SK-N-SH (cell line): Measurements from ENCODE around the gene MTA3. TPM values are rescaled to one million over a fixed set of nuclear protein-coding genes. Genes with fewer than 3 reads are reported as not detected.

Experiments used
- CTCF ChIA-PET: fragments of 300-600, 350-600 bp; formaldehyde crosslinking; extraction: SDS; loops from one replicate; lab custom pipeline; 2021; lab: Yijun Ruan, JAX
- POLR2A ChIA-PET: fragments of 350-600 bp; sonication (Branson Sonifier 250); formaldehyde crosslinking; extraction: SDS; loops from one replicate; lab custom pipeline; 2020; ENCODE audit warnings: antibody characterized with exemption, inconsistent platforms; lab: Yijun Ruan, JAX
- DNase-seq: peaks from one replicate; pipeline ENCODE4 v3.0.0; 2012
- H2AFZ ChIP-seq: fragments of 200-600 bp; sonication (generic); 2 replicates; pipeline ENCODE4 v1.8.1; 2016; ENCODE audit warnings: antibody characterized with exemption, mild to moderate bottlenecking, low read depth
- H3F3A ChIP-seq: fragments of 200-600 bp; sonication (generic); replicated peaks from 2 replicates; pipeline ENCODE3; 2016; ENCODE audit warnings: antibody characterized with exemption, mild to moderate bottlenecking; ENCODE audit not compliant: insufficient read depth
- H3K27ac ChIP-seq, 2 experiments: fragments of 200-500 bp in 1 of 2; fragments of 200-600 bp in 1 of 2; sonication (Bioruptor generic) in 1 of 2; sonication (generic), shearing (Covaris generic) in 1 of 2; 2 replicates each; pipeline versions ENCODE4 v1.5.1 to v1.6.1; 2014 to 2016; ENCODE audit warnings: low read depth in 2 of 2, inconsistent platforms in 1 of 2, low read length in 1 of 2, mild to moderate bottlenecking in 1 of 2, mixed read lengths in 1 of 2
- H3K27me3 ChIP-seq: fragments of 200-600 bp; sonication (generic), shearing (Covaris generic); 2 replicates; pipeline ENCODE4 v1.6.1; 2016; ENCODE audit warnings: mixed run types; ENCODE audit not compliant: insufficient read depth
- H3K36me3 ChIP-seq, 2 experiments: fragments of 200-500 bp in 1 of 2; fragments of 200-600 bp in 1 of 2; sonication (Bioruptor generic) in 1 of 2; sonication (generic) in 1 of 2; replicated peaks in 1 of 2; 2 replicates each; pipeline versions ENCODE3 to v1.5.1; 2014 to 2016; ENCODE audit warnings: low read length in 1 of 2, mild to moderate bottlenecking in 1 of 2; ENCODE audit not compliant: insufficient read depth in 2 of 2, control insufficient read depth in 1 of 2
- H3K4me1 ChIP-seq, 2 experiments: fragments of 200-500 bp in 1 of 2; fragments of 200-600 bp in 1 of 2; sonication (Bioruptor generic) in 1 of 2; sonication (generic), shearing (Covaris generic) in 1 of 2; 2 replicates each; pipeline versions ENCODE4 v1.5.1 to v1.6.1; 2014 to 2016; ENCODE audit warnings: low read depth in 1 of 2, low read length in 1 of 2, mixed run types in 1 of 2; ENCODE audit not compliant: insufficient read depth in 2 of 2, control insufficient read depth in 1 of 2
- H3K4me2 ChIP-seq: fragments of 200-600 bp; sonication (generic), shearing (Covaris generic); 2 replicates; pipeline ENCODE4 v1.6.1; 2017; ENCODE audit warnings: mixed run types
- H3K4me3 ChIP-seq, 2 experiments: fragments of 200-500 bp in 1 of 2; fragments of 200-600 bp in 1 of 2; sonication (Bioruptor generic) in 1 of 2; sonication (generic), shearing (Covaris generic) in 1 of 2; 2 replicates each; pipeline versions ENCODE4 v1.5.1 to v1.8.1; 2014 to 2016; ENCODE audit warnings: low read depth in 2 of 2, inconsistent platforms in 1 of 2, low read length in 1 of 2, mild to moderate bottlenecking in 1 of 2, mixed read lengths in 1 of 2, moderate library complexity in 1 of 2
- H3K79me2 ChIP-seq: fragments of 200-600 bp; sonication (generic); 2 replicates; pipeline ENCODE4 v1.8.1; 2017; ENCODE audit warnings: mild to moderate bottlenecking; ENCODE audit not compliant: insufficient read depth
- H3K9ac ChIP-seq: fragments of 200-600 bp; sonication (generic); 2 replicates; pipeline ENCODE4 v1.6.1; 2017; ENCODE audit warnings: mixed run types
- H3K9me2 ChIP-seq: fragments of 200-600 bp; sonication (generic); 2 replicates; pipeline ENCODE4 v1.6.1; 2017; ENCODE audit warnings: mixed run types
- H3K9me3 ChIP-seq: fragments of 200-600 bp; sonication (generic); 2 replicates; pipeline ENCODE4 v1.6.1; 2017; ENCODE audit warnings: mixed run types, mild to moderate bottlenecking, moderate library complexity
- H4K20me1 ChIP-seq: fragments of 200-600 bp; sonication (generic); 2 replicates; pipeline ENCODE4 v1.6.1; 2017; ENCODE audit warnings: mild to moderate bottlenecking, mixed run types; ENCODE audit not compliant: insufficient read depth
- CHD2 ChIP-seq: fragments of 150-350 bp; IDR thresholded peaks from 2 replicates; pipeline ENCODE4 v1.6.1; 2018; ENCODE audit warnings: low read length; ENCODE audit not compliant: partially characterized antibody
- ELF1 ChIP-seq: IDR thresholded peaks from 2 replicates; pipeline ENCODE4 v1.4.0; 2012
- FOSL2 ChIP-seq: IDR thresholded peaks from 2 replicates; pipeline ENCODE4 v1.4.0; 2012; ENCODE audit warnings: low read depth, mild to moderate bottlenecking, moderate library complexity, borderline replicate concordance
- FOXJ3 ChIP-seq: sonication (generic); formaldehyde crosslinking; IDR thresholded peaks from 2 replicates; pipeline ENCODE4 v1.5.1; 2020; ENCODE audit warnings: mild to moderate bottlenecking, missing genetic modification reagents
- FOXM1 ChIP-seq: IDR thresholded peaks from 2 replicates; pipeline ENCODE4 v1.4.0; 2012; ENCODE audit warnings: low read depth, mild to moderate bottlenecking
- GABPA ChIP-seq: IDR thresholded peaks from 2 replicates; pipeline ENCODE4 v1.4.0; 2012; ENCODE audit warnings: low read depth, mild to moderate bottlenecking
- JUND ChIP-seq: IDR thresholded peaks from 2 replicates; pipeline ENCODE4 v1.4.0; 2012
- MEF2A ChIP-seq: IDR thresholded peaks from 2 replicates; pipeline ENCODE4 v1.4.0; 2012; ENCODE audit warnings: low read depth, borderline replicate concordance
- NFIC ChIP-seq: IDR thresholded peaks from 2 replicates; pipeline ENCODE4 v1.4.0; 2012; ENCODE audit warnings: borderline replicate concordance
- NRF1 ChIP-seq: IDR thresholded peaks from 2 replicates; pipeline ENCODE4 v1.6.1; 2012; ENCODE audit warnings: low read depth, mild to moderate bottlenecking, low read length
- RAD21 ChIP-seq: IDR thresholded peaks from 2 replicates; pipeline ENCODE4 v1.6.1; 2012; ENCODE audit warnings: mild to moderate bottlenecking, low read length
- RCOR1 ChIP-seq: fragments of 150-350 bp; IDR thresholded peaks from 2 replicates; pipeline ENCODE4 v1.6.1; 2017; ENCODE audit warnings: antibody characterized with exemption, low read length
- RXRA ChIP-seq: IDR thresholded peaks from 2 replicates; pipeline ENCODE4 v1.4.0; 2012; ENCODE audit warnings: low read depth, mild to moderate bottlenecking, borderline replicate concordance
- SMC3 ChIP-seq: IDR thresholded peaks from 2 replicates; pipeline ENCODE4 v1.6.1; 2012; ENCODE audit warnings: low read depth, low read length, improper control_type of control experiment
- TAF1 ChIP-seq: IDR thresholded peaks from 2 replicates; pipeline ENCODE4 v1.6.1; 2012; ENCODE audit warnings: low read depth, mild to moderate bottlenecking, low read length, moderate library complexity, borderline replicate concordance
- TCF12 ChIP-seq: IDR thresholded peaks from 2 replicates; pipeline ENCODE4 v1.4.0; 2012
- TEAD4 ChIP-seq: IDR thresholded peaks from 2 replicates; pipeline ENCODE4 v1.4.0; 2012; ENCODE audit warnings: mild to moderate bottlenecking, borderline replicate concordance; ENCODE audit not compliant: insufficient read depth
- YY1 ChIP-seq: IDR thresholded peaks from 2 replicates; pipeline ENCODE4 v1.4.0; 2012; ENCODE audit warnings: low read depth, mild to moderate bottlenecking
- WGBS: methylation state at CpG from one replicate; pipeline ENCODE4 v1.1.6; 2017; ENCODE audit warnings: low lambda C conversion rate; 5-methylcytosine and 5-hydroxymethylcytosine counted together
- polyA plus RNA-seq, 3 experiments: library from polyadenylated mRNA; depleted of rRNA; stranded (reverse); fragments of >200 nt; gene quantifications; 2 replicates each; pipeline ENCODE4 v1.2.3, GENCODE V29; 2012
- TF ChIP-seq, protein P1 (sequence below): fragments of 150-350 bp; IDR thresholded peaks from 2 replicates; pipeline ENCODE4 v1.6.1; 2017; ENCODE audit warnings: antibody characterized with exemption, low read length, low read depth, borderline replicate concordance
- TF ChIP-seq, protein P2 (sequence below): IDR thresholded peaks from 2 replicates; pipeline ENCODE4 v1.4.0; 2012; ENCODE audit warnings: low read depth
- TF ChIP-seq, protein P3 (sequence below): IDR thresholded peaks from 2 replicates; pipeline ENCODE4 v1.4.0; 2012; ENCODE audit warnings: low read depth, borderline replicate concordance

Gene MTA3
- polyA plus RNA-seq, 1 of the 3 experiments (the other 2 are of a cell fraction), result 30.8 TPM

DNA sequence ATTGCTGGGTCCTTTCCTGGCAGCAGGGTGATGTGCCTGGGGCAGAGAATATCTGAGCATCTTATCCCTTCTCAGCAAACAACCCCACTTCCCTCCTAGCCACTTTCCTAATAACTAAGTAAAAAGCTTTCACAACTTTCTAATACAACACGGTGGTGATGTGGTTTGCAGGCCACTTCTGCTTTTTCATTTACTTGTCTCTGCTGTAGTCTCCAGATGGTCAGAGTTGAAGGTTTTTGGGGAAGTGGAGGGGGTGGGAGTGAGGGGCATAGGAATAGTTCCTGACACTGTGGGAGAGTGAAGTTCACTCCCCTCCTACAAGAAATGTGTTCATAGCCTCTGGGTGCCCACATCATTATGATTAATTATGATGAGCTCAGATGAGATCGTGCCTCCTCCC is 183.9 kb downstream of the MTA3 start:
- TF ChIP-seq RAD21 (no peak), SMC3 (no peak), TCF12 (no peak), CHD2 (no peak), NFIC (no peak), ELF1 (no peak), FOXJ3 (CRISPR knock-in tag) (no peak), FOSL2 (no peak), RCOR1 (no peak), JUND (no peak), GABPA (no peak), MEF2A (no peak)
- TF ChIP-seq, protein P1, sequence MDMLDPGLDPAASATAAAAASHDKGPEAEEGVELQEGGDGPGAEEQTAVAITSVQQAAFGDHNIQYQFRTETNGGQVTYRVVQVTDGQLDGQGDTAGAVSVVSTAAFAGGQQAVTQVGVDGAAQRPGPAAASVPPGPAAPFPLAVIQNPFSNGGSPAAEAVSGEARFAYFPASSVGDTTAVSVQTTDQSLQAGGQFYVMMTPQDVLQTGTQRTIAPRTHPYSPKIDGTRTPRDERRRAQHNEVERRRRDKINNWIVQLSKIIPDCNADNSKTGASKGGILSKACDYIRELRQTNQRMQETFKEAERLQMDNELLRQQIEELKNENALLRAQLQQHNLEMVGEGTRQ, result no peak
- POLR2A ChIA-PET, result interaction anchor here (0.6 kb wide), 1 partner anchor 499 kb away, joined by 3 read pairs; no protein-coding TSS in a partner anchor
- Histone ChIP-seq H4K20me1 (no peaks in the 10 kb centered on the region), H3F3A (no peaks in the 10 kb centered on the region), H3K36me3 (no peaks in the 10 kb centered on the region), H3K9me3 (no peaks in the 10 kb centered on the region), H3K4me2 (no peak overlapping the region), H3K4me1 (peaks cover 0 to 38% of the 10 kb centered on the region in 2 experiments; a peak in 1 of 4 replicates), H3K4me3 (no peak overlapping the region), H3K9ac (no peak overlapping the region), H3K27me3 (no peaks in the 10 kb centered on the region), H2AFZ (no peak overlapping the region), H3K79me2 (no peaks in the 10 kb centered on the region), H3K9me2 (no peaks in the 10 kb centered on the region), H3K27ac (no peak overlapping the region)
- DNase-seq, result no peak
- CTCF ChIA-PET, result interaction anchor here (0.9 to 6.2 kb wide), 4 partner anchors 10 to 89 kb away, joined by 3 to 34 read pairs (median 10); no protein-coding TSS in a partner anchor
- 73% methylated on average over 2 of the region's 2 CpGs for WGBS

DNA sequence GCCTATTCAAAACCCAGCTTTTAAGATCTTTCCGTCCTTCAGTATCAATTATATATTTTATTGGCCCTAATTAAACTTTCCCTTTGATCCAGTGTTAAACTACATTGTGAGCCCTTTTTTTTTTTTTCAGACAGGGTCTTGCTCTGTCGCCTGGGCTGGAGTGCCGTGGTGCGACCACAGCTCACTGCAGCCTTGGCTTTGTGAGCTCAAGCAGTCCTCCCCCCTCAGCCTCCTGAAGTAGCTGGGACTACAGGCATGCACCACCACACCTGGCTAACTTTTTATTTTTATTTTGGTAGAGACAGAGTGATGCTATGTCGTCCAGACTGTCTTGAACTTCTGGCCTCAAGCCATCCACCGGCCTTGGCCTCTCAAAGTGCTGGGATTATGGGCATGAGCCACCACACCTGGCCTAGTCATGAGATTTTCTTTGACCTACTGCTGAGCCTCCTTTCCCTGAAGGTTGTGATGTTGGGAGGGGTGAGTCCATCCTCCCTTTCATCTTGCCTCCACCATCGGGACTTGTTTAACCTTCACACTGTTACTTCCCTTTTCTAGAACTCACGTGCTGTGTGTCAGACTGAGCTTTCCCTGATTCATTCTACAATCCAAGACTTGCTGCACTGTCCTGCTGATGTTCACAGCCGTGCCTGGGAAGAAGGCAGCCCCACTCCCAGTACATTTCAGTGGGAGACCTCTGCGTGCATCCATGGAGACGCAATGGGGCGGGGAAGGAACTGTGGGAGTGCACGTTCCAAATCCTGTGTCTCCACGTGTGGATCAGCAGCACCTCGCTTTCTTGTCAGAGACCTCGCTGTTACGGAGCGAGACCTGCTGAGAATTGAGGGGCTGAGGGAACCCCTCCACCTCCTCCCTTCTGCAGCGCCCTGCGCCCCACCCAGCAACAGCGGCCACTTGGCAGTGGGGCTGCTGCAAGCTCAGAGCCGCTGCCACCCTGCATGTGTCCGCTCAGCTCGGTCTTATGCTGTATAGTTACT is 184.7 kb downstream of the MTA3 start:
- ChIA-PET CTCF (interaction anchor here (0.9 to 6.2 kb wide), 6 partner anchors 11 to 90 kb away, joined by 3 to 34 read pairs (median 3); partner anchors contain the start of gene OXER1), POLR2A (interaction anchor here (2.5 kb wide), 1 partner anchor 57 kb away, joined by 7 read pairs; no protein-coding TSS in a partner anchor)
- Histone ChIP-seq H3K9ac (no peak overlapping the region), H3K27ac (no peak overlapping the region; a peak in 1 of 4 replicates), H4K20me1 (no peaks in the 10 kb centered on the region), H3K4me2 (no peak overlapping the region), H3K36me3 (no peaks in the 10 kb centered on the region), H2AFZ (no peak overlapping the region), H3F3A (no peaks in the 10 kb centered on the region), H3K4me1 (peaks cover 0 to 38% of the 10 kb centered on the region in 2 experiments; a peak in 1 of 4 replicates), H3K9me3 (no peaks in the 10 kb centered on the region), H3K4me3 (no peak overlapping the region), H3K9me2 (no peaks in the 10 kb centered on the region)
- no peak for DNase-seq
- WGBS, result 96% methylated on average over 24 of the region's 24 CpGs
- TF ChIP-seq FOSL2 (no peak), ELF1 (no peak), RCOR1 (no peak), NRF1 (no peak), SMC3 (no peak), YY1 (no peak), JUND (no peak), RXRA (no peak), CHD2 (no peak), TEAD4 (no peak), TAF1 (no peak), MEF2A (no peak), FOXM1 (no peak), NFIC (no peak), TCF12 (no peak)
- TF ChIP-seq, protein P2, sequence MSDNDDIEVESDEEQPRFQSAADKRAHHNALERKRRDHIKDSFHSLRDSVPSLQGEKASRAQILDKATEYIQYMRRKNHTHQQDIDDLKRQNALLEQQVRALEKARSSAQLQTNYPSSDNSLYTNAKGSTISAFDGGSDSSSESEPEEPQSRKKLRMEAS, result no peak
- TF ChIP-seq, protein P3, sequence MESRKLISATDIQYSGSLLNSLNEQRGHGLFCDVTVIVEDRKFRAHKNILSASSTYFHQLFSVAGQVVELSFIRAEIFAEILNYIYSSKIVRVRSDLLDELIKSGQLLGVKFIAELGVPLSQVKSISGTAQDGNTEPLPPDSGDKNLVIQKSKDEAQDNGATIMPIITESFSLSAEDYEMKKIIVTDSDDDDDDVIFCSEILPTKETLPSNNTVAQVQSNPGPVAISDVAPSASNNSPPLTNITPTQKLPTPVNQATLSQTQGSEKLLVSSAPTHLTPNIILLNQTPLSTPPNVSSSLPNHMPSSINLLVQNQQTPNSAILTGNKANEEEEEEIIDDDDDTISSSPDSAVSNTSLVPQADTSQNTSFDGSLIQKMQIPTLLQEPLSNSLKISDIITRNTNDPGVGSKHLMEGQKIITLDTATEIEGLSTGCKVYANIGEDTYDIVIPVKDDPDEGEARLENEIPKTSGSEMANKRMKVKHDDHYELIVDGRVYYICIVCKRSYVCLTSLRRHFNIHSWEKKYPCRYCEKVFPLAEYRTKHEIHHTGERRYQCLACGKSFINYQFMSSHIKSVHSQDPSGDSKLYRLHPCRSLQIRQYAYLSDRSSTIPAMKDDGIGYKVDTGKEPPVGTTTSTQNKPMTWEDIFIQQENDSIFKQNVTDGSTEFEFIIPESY, result no peak
- TF ChIP-seq, all 33 proteins: peak for 0
- H3K27me3 ChIP-seq, result no peaks in the 10 kb centered on the region
- no peaks in the 10 kb centered on the region for H3K79me2 ChIP-seq
